Tibial artery (tissue), 4 donors: ENCODE measurements around the gene GXYLT1.

Experiments
- DNase-seq, 2 donors: peaks; one replicate each; pipeline ENCODE4 v3.0.0-alpha.2; 2019
- H3K27ac ChIP-seq, 2 donors: fragments of 200-600 bp; sonication (generic) in 1 of 2; 1 replicate in 1 of 2; 2 replicates in 1 of 2; pipeline ENCODE4 v1.5.1; 2018 to 2019; ENCODE audit warnings: mild to moderate bottlenecking in 1 of 2
- H3K27me3 ChIP-seq, 2 donors: fragments of 200-600 bp; sonication (generic) in 1 of 2; one replicate each; pipeline versions ENCODE4 v1.5.1 to v1.6.0; 2016 to 2019
- H3K36me3 ChIP-seq, 3 donors: fragments of 200-600 bp; sonication (generic) in 2 of 3; one replicate each; pipeline ENCODE4 v1.5.1; 2016 to 2019; ENCODE audit warnings: mild to moderate bottlenecking in 2 of 3
- H3K4me1 ChIP-seq, 4 donors: fragments of 200-600 bp; sonication (generic) in 2 of 4; 1 replicate in 3 of 4; 2 replicates in 1 of 4; pipeline ENCODE4 v1.5.1; 2016 to 2019
- H3K4me3 ChIP-seq, 2 donors: fragments of 200-600 bp; sonication (generic) in 1 of 2; 1 replicate in 1 of 2; 2 replicates in 1 of 2; pipeline ENCODE4 v1.5.1; 2018 to 2019; ENCODE audit warnings: mild to moderate bottlenecking in 2 of 2
- H3K9me3 ChIP-seq, 3 donors: fragments of 200-600 bp; sonication (generic) in 1 of 3; one replicate each; pipeline ENCODE4 v1.5.1; 2016 to 2019
- intact Hi-C: fragments of 100-400 bp; cut with DNase I; formaldehyde crosslinking; loops from one replicate; pipeline ENCODE4 v1.15.0; 2023; ENCODE audit warnings: low total_unique reads
- TF ChIP-seq, protein P1 (sequence below), 2 experiments: fragments of 200-600 bp in 1 of 2; fragments of 450-650 bp in 1 of 2; IDR thresholded peaks; one replicate each; pipeline ENCODE4 v1.5.1; 2017 to 2019; ENCODE audit warnings: antibody characterized with exemption in 2 of 2, mild to moderate bottlenecking in 1 of 2, moderate library complexity in 1 of 2

GXYLT1 gene

DNA sequence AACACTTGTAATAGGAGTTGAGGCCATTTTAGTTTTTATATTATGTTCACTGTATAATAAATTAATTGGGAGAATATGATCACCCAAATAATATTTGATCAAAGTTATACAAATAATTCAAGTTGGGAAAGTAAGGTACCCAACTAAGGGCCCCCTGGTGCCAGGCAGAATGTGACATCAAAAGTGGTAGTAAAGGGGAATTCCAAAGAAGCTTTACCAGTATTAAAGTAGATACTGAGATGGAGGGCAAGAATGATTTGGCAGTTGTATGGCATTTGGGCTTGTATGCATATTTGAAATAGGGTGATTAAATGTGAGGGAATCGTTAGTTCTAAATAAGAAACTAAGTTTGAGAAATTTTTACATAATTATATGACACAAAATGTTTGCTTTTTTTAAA is 17.7 kb downstream of the GXYLT1 start:
- intact Hi-C loops = loop anchor here (5.0 kb wide), 1 partner anchor 205 kb away; no protein-coding TSS in a partner anchor

DNA sequence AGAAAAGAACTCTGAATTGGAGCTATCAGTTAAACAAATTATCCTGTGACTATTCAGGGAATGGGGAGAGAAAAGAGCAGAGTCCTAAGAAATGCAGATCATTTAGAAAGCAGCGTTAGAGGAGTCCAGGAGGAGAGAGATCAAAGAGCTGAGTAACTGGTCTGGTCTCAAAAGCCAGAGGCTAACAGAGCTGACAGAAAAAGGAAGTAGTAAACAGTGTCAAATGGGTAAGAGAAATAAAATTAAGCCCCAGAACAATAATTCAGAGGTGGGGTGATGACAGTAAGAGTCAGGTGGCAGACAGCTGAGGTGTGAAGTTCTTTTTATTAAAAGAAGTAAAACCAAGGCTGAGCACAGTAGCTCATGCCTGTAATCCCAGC is 19.3 kb downstream of the GXYLT1 start:
- peaks cover 0 to 7% (median 2%) of the 10 kb centered on the region in 4 donors for H3K4me1 ChIP-seq

More for the DNA sequence above, 17.7 kb downstream of the GXYLT1 start:
- H3K36me3 ChIP-seq = no peaks in the 10 kb centered on the region
- H3K4me1 ChIP-seq = peaks cover 0 to 20% (median 10%) of the 10 kb centered on the region in 4 donors
- H3K9me3 ChIP-seq = no peaks in the 10 kb centered on the region
- TF ChIP-seq, protein P1, sequence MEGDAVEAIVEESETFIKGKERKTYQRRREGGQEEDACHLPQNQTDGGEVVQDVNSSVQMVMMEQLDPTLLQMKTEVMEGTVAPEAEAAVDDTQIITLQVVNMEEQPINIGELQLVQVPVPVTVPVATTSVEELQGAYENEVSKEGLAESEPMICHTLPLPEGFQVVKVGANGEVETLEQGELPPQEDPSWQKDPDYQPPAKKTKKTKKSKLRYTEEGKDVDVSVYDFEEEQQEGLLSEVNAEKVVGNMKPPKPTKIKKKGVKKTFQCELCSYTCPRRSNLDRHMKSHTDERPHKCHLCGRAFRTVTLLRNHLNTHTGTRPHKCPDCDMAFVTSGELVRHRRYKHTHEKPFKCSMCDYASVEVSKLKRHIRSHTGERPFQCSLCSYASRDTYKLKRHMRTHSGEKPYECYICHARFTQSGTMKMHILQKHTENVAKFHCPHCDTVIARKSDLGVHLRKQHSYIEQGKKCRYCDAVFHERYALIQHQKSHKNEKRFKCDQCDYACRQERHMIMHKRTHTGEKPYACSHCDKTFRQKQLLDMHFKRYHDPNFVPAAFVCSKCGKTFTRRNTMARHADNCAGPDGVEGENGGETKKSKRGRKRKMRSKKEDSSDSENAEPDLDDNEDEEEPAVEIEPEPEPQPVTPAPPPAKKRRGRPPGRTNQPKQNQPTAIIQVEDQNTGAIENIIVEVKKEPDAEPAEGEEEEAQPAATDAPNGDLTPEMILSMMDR (IDR thresholded peaks at IDR 0.05) = no peak
- H3K27ac ChIP-seq = no peak overlapping the region
- no peaks in the 10 kb centered on the region for H3K27me3 ChIP-seq
- no peak for DNase-seq
- H3K4me3 ChIP-seq = no peak overlapping the region

DNA sequence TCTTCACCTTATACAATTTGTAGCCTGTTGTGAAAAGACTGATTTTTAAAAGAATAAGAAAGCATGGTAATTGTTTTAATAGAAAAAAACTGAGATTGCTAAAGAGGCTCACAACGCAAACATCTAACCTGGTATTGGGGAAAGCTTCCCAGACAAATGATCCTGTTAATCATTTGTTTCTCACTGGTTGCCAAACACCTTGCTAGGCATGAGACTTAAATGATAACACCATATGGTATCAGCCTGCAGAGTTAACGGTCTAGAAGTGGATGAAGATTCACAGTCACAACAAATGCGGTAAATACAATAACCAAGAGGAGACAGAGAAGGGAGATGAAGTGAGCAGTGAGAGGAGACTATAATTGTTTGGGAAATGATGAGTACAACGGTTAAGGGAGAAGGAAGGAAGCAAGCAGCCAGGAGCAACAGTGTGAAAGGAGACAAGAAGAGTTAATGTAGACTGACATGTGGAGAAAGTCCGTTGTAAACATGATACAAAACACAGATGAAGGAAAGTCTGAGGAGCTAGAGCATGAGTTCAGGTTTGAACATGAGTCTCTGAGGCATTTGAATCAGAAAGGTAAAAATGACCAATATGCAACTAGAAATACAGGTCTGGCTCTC is 19.8 kb downstream of the GXYLT1 start:
- Histone ChIP-seq H3K9me3 (no peaks in the 10 kb centered on the region), H3K4me1 (peaks cover 0 to 2% (median 0%) of the 10 kb centered on the region in 4 donors), H3K27ac (no peak overlapping the region), H3K27me3 (no peaks in the 10 kb centered on the region), H3K36me3 (no peaks in the 10 kb centered on the region), H3K4me3 (no peak overlapping the region)
- intact Hi-C loops = loop anchor here (5.0 kb wide), 1 partner anchor 207 kb away; no protein-coding TSS in a partner anchor
- TF ChIP-seq, protein P1 (IDR thresholded peaks at IDR 0.05) = no peak
- no peak for DNase-seq

More for the DNA sequence above, 19.3 kb downstream of the GXYLT1 start:
- Histone ChIP-seq H3K4me3 (no peak overlapping the region), H3K27ac (no peak overlapping the region), H3K36me3 (no peaks in the 10 kb centered on the region), H3K9me3 (no peaks in the 10 kb centered on the region), H3K27me3 (no peaks in the 10 kb centered on the region)
- intact Hi-C loops = loop anchor here (5.0 kb wide), 1 partner anchor 207 kb away; no protein-coding TSS in a partner anchor
- no peak for DNase-seq
- TF ChIP-seq, protein P1 (IDR thresholded peaks at IDR 0.05) = no peak

DNA sequence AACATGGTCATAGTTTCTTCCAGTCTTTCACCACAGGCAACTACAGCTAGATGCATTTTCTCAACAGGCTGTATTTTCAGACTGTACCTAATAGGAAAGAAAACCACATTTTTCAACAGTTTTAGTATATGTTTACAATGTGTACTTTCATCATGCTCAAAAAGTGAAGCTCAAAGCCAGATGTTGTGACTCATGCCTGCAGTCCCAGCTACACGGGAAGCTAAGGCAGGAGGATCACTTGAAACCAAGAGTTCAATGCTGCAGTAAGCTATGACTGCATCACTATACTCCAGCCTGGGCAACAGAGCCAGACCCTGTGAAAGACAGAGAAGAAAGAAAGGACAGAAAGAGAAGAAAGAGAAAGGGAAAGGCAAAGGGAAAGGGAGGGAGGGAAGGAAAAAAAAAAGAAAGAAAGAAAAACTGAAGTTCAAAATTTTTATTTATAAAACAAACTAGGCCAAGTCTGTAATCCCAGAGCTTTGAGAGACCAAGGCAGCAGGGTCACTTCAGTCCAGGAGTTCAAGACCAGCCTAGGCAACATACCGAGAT is 25.5 kb downstream of the GXYLT1 start:
- intact Hi-C loops = no loop called here
- TF ChIP-seq, protein P1 (IDR thresholded peaks at IDR 0.05) = no peak

DNA sequence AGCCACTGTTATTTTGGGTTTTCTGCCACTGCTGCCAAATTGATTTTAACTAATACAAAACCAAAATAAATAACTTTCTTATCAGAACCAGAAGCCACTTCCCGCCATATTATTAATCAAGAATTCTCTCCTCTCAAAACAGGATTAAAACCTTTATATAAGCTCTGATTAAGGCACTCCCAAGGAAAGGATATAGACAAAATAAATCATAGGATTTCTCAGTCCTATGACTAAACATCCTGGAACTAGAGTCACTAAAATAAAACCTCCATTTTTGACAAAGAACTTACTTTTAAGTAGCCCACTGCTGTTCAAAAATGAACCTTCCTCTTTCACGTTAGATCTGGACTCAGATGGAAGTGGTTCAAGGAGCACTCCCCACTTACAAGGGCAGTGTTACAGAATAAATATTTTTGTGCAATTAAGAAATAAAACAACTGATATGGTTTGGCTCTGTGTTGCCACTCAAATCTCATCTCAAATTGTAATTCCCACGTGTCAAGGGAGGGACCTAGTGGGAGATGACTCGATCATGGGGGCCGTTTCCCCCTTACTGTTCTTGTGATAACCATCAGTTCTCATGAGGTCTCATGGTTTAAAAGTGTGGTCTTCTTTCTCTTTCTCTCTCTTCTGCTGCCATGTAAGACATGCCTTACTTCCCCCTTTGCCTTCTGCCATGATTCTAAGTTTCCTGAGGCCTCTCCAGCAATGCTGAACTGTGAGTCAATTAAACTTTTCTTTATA is 26.4 kb downstream of the GXYLT1 start:
- Histone ChIP-seq H3K27ac (no peak overlapping the region), H3K4me1 (no peaks in the 10 kb centered on the region), H3K27me3 (no peaks in the 10 kb centered on the region), H3K36me3 (peaks cover 0 to 15% (median 14%) of the 10 kb centered on the region in 3 donors), H3K4me3 (no peak overlapping the region), H3K9me3 (no peaks in the 10 kb centered on the region)
- intact Hi-C loops = no loop called here
- TF ChIP-seq, protein P1 (IDR thresholded peaks at IDR 0.05) = no peak
- DNase-seq = no peak

More for the DNA sequence above, 25.5 kb downstream of the GXYLT1 start:
- Histone ChIP-seq H3K4me3 (no peak overlapping the region), H3K36me3 (peaks cover 0 to 15% (median 14%) of the 10 kb centered on the region in 3 donors), H3K4me1 (no peaks in the 10 kb centered on the region), H3K27me3 (no peaks in the 10 kb centered on the region), H3K27ac (no peak overlapping the region), H3K9me3 (no peaks in the 10 kb centered on the region)
- DNase-seq = no peak
